Activated CD8-positive, alpha-beta memory T cell treated with anti-CD3 and anti-CD28 coated beads, Interleukin-2, amount 50 U/mL, for 48 hours (primary cell): ENCODE measurements around the gene CDH4.

Source experiments
- DNase-seq: peaks from one replicate; pipeline ENCODE4 v3.0.0-alpha.2; 2020

The CDH4 gene

DNA sequence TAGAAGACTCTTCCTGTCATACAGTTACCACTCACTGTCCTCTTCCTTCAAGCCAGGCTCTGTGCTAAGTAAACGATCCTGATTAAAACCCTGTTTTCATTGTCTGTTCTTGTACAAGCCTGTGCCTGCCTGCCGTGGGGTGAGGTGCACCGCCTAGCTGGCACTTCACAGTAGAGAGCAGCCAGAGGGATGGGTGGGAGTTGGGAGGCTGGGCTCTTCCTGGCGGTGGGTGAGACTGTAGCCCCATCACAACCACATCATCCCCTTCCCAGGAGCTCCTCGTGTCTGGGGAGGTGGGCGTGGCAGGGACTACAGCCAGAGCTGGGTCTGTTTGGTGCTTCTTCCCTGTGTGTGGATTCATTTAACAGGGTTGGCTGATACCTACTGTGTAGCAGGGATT, 431.7 kb downstream of the CDH4 start:
- DNase-seq: no peak

DNA sequence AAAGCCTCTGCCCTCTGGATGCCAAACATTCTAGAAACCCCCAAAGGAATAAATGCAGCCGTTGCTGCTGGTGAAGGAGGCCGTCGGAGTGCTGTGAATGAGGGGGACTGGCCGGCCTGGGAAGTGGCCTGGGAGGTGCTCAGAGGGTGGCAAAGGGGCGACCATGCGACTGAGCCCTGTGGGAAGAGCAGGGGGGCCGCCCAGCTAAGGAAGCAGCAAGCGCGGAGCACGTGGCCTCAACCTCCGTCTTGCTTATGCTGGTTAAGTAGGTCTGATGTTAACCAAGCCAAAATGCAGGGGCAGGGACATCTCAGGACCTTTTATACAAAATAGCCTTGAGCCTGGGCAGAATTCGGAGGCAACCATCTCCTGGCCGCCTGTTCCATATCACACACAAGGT, 432.1 kb downstream of the CDH4 start:
- DNase-seq: no peak

DNA sequence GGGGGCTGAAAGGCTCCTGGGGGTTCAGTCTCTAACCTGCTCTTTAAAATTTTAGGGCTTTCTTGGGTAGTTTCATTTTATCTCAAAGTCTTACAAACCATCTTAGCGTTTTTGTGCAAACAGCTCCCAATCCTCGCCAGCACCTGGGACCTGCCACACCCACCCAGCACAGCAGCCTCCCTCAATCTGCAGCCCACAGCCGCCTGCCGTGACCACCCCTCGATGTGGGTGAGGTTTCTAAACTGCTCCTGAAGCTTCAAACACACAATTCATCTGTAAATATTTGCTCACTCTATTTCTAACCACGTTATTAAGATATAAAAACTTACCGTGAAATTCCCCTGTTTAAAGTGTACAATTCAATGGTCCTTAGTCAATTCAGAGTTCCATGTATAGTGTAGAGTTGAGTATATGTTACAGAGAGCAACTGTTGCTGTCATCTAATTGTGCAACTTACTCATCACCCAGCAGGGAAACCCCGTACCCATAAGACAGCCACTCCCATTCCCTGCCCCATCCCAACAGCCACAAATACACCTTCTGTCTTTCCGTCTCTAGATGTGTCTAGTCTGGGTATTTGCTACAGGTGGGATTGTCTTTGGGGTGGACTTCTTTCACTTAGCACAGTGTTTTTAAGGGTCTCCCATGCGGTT, 432.6 kb downstream of the CDH4 start:
- no peak for DNase-seq

DNA sequence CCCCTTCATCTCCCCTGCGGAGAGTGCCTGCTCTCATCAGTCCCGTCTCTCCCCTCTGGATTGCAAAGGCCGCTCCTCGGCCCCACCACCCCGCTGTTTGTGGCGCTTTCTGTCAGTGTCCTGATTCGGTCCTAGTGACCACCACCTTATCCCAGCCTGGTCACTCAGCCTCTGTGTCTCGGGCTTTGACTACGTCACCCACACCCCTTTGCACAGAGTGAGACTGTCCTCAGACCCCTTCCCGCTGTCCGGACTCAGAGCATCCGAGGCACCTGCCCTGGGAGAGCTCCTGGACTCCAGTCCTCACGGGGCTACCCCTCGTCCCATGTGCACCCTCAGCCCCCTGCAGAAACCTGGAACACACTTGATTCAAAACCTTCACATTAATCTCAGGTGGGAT, 433.4 kb downstream of the CDH4 start:
- DNase-seq: no peak

DNA sequence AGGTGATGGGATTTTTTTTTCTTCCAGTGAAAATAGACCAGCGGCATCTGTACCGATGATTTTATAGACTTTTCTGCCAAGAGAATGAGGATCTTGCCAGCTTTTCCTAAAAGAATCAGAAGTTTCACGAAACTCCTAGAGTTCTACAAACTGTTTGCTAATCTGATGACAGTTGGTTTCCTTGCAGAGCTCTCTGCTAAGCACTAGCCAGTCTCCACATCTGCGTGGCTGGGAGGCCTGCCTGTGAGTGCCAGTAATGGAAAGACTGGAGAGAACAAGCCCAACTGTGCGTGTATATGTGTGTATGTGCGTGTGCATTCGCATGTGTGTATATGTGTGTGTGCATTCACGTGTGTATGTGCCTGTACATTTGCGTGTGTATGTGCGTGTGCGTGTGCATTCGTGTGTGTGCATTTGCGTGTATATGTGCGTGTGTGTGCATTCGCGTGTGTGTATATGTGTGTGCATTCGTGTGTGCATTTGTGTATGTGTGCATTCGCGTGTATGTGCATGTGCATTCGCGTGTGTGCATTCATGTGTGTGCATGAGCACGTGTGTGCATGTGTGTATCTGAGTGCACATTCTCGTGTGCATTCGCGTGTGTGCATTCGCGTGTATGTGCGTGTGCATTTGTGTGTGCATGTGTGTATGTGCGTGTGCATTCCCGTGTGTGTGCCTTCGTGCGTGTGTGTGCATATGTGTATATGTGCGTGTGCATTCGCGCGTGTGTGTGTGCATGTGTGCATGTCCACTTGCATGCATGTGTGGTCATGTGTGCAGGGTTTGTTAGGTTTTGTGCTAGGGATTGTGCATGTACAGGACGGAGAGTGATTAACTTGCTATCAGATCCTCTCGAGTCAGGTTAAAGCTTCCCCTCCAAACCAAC, 434.2 kb downstream of the CDH4 start:
- DNase-seq: no peak

DNA sequence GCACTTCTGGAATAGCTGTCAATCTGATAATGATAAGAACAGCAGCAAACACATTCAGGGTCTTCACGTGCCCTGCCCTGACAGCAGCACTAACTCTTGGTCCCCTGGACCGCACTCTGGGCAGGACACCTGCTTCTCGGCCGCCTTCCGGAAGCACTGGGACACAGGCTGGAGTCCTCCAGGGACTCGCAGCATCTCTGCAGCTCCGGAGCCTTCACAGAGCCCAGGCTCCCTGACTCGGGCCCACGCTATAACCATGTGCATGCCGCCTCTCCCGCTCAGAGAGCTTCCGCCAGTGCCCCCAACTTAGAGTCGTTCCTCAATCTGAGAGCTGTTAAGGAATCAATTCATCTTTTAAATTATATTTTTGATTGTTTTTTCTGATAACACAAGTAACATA, 436.4 kb downstream of the CDH4 start:
- no peak for DNase-seq

DNA sequence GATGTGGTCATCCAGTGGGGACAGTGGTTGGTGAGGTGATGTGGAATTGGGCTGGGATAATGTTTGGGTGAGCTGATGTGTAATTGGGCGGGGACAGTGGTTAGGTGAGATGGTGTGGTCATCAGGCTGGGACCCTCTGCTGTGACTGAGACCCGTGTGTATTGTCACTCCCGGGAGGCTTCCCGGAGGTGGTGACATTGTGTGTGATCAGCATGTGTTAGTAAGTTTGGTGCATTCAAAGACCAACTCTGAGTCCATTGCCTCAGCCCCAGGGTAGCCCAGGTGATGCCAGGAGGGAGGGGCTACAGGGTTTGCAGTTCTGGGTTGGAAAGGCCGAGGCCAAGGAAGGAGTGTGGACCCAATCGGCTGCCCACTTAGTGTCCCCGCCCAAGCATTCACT, 438.1 kb downstream of the CDH4 start:
- no peak for DNase-seq

DNA sequence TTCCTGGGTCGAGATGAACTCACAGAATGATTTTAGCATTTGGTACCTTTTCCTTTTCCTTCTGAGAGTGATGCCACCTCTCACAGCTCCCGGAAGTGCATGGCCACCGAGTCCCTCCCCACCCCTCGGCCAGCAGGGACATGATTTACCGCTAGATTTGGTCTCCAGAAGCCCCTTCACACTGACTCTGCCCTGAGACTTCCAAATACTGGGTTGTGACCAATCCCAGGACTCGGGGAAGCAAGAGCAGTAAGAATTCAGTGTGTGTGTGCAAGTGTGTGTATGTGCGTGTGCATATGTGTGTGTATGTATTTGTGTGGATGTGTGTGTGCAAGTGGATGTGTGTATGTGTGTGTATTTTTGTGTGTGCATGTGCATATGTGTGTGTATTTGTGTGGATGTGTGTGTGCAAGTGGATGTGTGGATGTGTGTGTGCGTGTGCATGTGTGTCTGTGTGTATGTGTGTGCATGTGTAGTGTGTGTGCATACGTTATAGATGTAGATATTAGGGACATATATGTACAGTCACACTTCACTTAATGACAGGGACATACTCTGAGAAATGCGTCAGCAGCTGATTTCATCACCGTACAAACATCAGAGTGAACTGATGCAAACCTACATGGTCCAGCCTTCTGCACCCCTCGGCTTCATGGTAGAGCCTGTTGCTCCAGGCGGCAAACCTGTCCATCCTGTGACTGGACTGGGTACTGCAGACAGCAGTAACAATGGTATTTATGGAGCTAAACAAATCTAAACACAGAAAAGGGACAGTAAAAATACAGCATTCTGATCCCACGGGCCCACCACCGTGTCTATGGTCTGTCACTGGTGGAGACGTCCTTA, 439.2 kb downstream of the CDH4 start:
- DNase-seq: no peak

DNA sequence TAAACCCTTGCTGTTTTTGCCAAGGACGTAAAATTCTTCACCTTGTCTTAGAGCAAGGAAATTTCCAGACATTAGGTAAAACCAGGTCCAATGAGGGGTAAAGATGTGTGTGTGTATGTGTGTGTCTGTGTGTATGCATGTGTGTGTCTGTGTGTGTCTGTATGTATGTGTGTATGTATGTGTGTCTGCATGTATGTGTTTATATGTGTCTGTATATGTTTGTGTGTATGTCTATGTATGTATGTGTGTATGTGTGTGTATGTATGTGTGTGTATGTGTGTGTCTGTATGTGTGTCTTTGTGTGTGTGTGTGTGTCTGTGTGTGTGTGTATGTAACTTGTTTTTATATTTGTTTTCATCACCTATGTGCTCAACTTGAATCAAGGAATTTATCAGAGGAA, 439.9 kb downstream of the CDH4 start:
- DNase-seq: no peak

DNA sequence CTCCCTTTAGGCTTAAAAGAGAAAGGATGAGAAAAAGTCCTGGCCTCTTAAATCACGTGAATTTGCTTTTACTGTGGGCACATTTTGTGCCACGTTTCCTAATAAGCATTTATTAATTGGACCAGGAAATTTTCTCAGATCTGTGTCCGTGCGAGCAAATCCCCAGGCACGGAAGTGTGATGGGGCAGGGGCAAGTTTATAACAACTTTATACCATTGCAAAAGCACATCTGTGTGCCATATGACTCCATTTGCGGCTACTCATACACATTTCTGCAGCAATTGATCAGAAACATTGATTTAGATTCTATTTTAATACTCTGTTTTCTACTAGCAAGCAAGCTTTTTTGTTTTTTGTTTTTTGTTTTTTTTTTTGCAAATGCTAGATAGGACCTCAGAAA, 440.4 kb downstream of the CDH4 start:
- DNase-seq: no peak

DNA sequence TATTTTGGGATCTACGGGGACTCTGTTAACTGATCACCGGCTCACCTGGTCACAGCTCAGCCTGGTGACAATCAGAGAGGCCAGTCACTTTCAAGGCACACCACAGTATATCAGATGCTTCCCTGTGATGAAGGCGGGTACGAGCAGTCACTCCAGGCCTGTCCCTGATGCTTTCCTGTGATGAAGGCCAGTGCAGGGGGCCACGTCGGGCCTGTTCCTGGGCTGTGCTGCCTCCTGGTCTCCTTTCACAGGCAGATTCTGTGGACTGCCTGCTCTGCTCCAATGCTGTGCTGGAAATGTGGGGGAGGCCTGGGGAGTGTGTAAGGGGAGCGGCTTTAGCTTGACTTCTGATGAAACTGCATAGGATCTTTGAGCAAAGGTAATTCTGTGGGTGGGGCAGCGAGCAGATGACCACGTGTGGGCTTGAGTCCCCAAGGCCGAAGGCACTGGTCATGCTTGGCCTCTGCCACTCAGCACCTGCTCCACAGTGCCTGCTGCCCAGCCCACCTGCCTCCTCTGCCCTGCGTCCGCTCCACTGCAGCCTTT, 441.1 kb downstream of the CDH4 start:
- no peak for DNase-seq

DNA sequence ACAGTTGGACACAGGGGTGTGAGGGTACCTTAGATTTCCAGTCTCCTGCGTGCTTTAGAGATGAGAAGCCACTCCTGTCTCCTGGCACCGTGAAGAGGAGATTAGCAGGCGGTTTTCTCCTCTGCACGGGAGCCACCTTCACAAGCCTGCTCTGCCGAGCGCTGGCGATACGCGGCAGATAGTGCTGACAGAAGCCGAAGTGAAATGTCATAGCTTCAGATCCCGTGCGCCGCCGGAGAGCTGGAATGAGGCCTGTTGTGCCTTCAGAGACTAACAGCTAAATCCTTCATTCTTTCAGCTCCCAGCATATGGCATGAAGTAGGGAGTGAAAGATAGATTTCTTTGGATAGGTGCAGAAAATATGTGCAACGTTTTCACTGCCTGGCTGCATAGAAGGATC, 442.6 kb downstream of the CDH4 start:
- DNase-seq: no peak

DNA sequence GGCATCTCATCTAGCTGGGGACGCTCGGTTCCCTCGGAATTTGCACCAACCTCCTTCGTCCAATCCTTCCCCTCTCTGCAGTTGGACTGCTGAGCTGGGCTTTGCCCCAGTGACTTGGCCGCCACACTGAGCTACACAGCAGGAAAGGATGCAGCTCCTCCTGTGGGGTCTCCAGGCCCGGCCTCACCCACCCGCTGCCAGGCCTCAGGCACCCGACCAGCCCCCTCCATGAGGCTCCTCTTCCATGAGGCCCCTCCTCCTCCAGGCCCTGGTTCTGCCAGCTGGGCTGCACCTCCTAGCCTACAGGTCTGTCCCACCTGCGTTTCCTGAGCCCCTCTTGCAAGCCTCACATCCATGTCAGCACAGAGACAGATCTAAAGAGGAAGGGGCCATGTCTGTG, 443.7 kb downstream of the CDH4 start:
- DNase-seq: no peak

DNA sequence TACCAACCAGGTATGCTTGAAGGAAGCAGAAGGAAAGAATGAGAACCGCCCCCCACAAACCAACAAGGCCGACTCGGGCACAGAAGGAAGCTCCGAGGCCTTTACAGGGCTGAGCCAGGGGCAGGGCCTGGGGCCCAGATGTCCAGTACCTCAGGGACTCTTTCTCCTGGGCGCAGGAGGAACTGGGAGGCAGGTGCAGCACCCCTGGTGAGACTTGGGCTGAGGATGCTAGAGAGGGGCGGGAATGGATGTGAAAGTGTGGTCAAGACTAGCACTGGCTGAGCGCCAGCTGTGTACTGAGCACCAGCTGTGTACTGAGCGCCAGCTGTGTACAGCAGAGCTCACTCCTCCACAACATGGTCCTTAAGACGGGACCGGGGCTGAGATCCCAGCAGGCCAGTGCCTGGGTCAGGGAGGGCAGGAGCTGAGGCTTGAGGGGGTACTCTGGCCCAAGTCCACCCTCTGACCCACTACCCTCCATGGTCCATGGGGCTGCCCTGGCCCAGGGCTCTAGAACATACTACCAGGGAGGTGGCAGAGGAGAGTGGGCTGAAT, 444.2 kb downstream of the CDH4 start:
- DNase-seq: no peak

DNA sequence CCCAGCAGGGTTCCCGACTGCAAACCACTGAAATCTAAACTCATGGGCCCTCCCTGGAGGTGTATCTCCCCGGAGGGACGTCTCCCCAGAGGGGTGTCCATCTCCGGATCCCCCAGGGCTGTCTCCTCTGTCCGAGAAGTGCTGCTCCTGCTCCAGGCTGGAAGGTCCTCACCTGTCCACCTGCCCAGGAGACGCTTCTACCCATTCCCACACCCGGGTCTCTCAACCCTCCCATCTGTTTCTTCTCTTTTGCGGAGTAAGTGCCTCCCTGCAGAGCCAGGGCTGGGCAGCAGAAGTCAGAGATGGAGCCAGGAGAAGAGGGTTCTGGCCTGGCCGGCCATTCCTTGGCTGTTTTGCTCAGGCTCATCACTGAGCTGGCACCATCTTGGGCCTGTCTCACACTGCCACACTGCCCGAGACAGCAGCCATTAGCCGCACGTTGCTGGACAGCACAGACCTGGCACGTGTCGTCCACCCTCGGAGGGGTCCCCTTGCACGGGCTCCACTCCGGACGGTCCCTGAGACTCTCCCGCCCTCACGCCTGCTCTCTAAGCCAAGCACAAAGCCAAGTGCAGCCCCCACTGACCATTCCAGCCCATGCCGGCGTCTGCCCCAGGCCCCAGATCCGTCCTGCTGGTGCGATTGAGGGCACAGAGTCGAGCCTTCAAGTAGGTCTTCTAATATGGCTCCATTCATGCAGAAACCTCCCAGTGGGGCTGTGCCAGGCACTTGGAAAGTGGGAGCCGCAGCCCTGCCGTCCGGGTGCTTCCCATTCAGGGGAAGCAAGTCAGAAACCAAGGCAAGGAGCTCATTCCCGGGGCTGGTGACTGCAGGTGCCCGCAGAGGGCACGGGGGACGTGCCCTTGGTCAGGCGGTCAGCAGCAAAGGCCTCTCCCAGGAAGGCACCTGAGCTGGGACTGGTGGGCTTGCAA, 445.9 kb downstream of the CDH4 start:
- no peak for DNase-seq

DNA sequence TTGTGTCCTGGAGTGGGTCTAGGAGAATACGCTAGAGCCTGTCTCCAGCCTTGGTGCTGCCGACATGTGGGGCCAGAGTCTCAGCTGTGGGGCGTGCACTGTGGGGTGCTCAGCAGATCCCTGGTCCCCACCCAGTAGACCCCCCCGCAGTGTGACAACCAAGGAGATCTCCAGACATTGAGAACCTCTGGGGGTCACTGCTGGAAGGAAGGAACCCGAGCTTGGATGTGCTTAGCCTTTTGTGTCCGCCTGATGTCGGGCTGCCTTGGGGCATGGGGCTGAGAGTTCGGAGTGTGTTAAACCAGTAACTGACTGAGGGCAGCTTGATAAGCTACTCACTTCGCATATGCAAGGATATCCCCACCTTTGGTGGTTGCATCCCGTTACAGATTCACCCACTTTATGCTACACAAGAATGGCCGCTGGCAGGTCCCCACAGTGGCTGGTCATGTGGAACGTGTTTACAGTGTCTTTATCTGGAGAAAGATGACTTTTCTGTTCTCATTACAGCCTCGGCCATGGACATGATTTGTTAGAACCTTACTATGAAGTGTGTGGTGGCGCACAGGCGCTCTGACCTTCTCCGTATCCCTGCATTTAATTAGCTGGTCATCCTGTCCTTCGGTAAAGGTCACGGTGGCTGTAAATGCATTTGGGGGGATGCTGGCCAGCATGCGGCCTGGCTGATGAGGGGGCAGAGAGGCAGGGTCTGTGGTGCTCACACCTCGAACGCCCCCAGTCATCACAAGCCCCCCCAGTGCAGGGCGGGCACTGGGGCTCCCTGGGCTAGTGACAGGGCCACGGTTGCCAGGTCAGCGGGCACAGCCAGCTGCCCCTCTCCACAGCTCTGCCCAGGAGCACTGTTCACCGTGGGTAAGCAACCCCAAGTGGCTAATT, 446.8 kb downstream of the CDH4 start:
- DNase-seq: no peak

DNA sequence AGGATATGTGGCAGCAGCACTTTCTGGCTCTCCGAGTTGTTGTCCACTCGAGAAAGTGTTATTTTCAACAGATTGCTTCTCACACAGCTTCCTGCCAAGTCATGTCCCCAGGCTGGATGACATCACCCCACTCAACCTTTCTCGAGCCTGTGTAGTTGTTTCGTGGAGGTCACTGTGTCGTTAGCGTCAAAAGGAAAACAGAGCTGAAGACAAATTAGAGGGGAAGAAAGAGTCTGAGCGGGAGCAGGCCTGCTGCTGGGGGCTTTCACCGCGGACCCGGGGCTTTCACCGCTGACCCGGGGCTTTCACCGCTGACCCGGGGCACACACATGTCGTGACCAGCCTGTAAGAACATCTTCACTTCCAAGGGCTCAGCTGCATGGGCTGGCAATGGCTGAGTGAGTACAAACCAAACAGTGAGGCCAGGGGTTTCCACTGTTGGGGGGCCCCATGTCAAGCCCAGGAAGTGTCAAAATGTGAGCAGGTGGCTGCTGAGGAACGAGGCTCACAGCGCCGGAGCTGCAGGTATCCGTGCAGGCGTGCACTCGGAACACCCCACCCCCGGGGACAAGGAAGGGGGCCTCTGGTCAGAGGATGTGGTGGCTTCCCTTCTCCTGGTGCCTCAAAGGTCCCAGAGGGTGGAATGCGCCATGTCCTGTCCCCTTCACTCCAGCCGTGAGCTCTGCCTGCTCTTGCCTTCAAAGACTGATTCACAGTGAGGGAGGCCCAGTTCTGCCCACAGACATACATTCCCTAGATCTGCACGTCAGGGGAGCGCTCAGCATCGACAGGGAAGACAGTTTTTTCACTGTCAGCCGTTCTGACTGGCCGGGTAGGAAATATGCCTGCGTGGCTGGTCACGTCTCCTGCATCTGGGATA, 447.7 kb downstream of the CDH4 start:
- DNase-seq: no peak

DNA sequence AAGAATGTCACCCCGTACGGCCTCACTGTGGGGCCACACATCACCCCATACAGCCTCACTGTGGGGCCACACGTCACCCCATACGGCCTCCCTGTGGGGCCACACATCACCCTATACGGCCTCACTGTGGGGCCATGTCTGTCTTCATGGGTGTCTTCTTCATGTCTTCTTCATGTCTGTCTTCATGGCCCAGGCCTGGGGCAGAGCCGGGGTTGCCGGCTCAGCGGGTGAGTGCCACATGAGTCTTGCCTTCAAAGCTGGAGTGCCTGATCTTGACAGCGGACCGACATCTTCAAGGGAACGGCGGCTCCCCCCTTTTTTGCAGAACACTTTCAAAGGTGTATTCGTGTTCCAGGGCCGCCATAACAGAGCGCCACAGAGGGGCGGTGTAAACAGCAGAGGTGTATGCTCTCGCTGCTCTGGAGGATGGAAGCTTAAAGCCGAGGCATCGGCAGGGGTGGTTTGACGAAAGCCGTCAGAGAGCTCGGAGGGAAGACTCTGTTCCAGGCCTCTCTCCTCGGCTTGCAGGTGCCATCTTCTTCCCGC, 448.6 kb downstream of the CDH4 start:
- DNase-seq: no peak

DNA sequence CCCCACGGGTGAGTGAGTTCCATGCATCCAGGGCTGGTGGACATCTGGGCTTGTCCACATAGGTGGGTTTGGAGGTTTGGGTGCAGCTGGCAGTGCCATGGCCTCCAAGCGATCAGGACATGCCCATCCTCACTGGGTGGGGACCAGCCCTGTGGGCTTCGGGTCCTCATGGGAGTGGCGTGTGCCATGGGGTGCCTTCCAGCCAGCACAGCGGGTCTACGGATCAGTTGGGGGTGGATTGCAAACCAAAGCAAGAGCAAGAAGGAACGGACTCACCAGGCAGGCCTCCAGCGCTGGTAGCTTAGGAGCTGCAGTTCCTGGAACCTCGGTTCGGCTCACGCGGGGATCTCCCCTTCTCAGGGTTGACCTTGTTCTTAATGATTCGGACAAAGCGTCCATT, 449.3 kb downstream of the CDH4 start:
- DNase-seq: no peak
